Measurements from ENCODE around the gene PEMT.

- TF ChIP-seq GATA3 (IDR thresholded peaks at IDR 0.05; ENCODE audit: low read depth, low read length) (no peak), GATA2 (IDR thresholded peaks at IDR 0.05; ENCODE audit: low read depth, low read length) (no peak)
Measured at GRCh38 chr17:17553217-17554195, 38.0 kb downstream of the PEMT start.
